PC-3 (cell line): Measurements from ENCODE around the gene PAPOLA. TPM values are rescaled to one million over a fixed set of nuclear protein-coding genes. Genes with fewer than 3 reads are reported as not detected.

Source experiments
- ATAC-seq: fragments of 200-7000 bp; cut with Tn5 transposase; 2 replicates; pipeline ENCODE4 v1.9.1; 2020; ENCODE audit warnings: mild to moderate bottlenecking, moderate library complexity
- BruUV-seq: library from RNA; stranded (reverse); fragments of 400-500 nt; replicated peaks from 2 replicates; lab custom pipeline; 2021; lab: Mats Ljungman, UMichigan
- CTCF ChIA-PET: fragments of 300-600 bp; sonication (Branson Sonifier 250); formaldehyde crosslinking; loops from one replicate; lab custom pipeline; 2022; ENCODE audit warnings: antibody characterized with exemption; lab: Charles Lee
- POLR2A ChIA-PET: fragments of 300-600 bp; sonication (Branson Sonifier 250); formaldehyde crosslinking; loops from one replicate; lab custom pipeline; 2022; ENCODE audit warnings: antibody characterized with exemption; ENCODE audit not compliant: unreplicated experiment; lab: Charles Lee
- DNase-seq: peaks from one replicate; pipeline ENCODE4 v3.0.0-alpha.2; 2015
- H2AFZ ChIP-seq: fragments of 300-600 bp; sonication (generic); 2 replicates; pipeline ENCODE4 v1.6.0; 2016; ENCODE audit warnings: antibody characterized with exemption, low read length
- H3F3A ChIP-seq: fragments of 300-600 bp; sonication (generic); one replicate; pipeline ENCODE4 v1.6.0; 2017; ENCODE audit warnings: antibody characterized with exemption, low read length, control low read depth, mild to moderate bottlenecking; ENCODE audit not compliant: unreplicated experiment
- H3K27ac ChIP-seq: fragments of 300-600 bp; sonication (generic); 2 replicates; pipeline ENCODE4 v1.5.1; 2016; ENCODE audit warnings: mild to moderate bottlenecking, low read length
- H3K27me3 ChIP-seq: fragments of 300-600 bp; sonication (generic); 2 replicates; pipeline ENCODE4 v1.6.1; 2016; ENCODE audit warnings: low read length, mixed read lengths
- H3K36me3 ChIP-seq: fragments of 300-600 bp; sonication (generic); 2 replicates; pipeline ENCODE4 v1.6.1; 2016; ENCODE audit warnings: low read depth, mixed run types, low read length, mixed read lengths
- H3K4me1 ChIP-seq: fragments of 300-600 bp; sonication (generic); 2 replicates; pipeline ENCODE4 v1.5.1; 2016; ENCODE audit warnings: low read length; ENCODE audit not compliant: insufficient read depth
- H3K4me2 ChIP-seq: fragments of 300-600 bp; sonication (generic); 2 replicates; pipeline ENCODE4 v1.6.0; 2016; ENCODE audit warnings: low read length
- H3K4me3 ChIP-seq: fragments of 300-600 bp; sonication (generic); 2 replicates; pipeline ENCODE4 v1.5.1; 2016; ENCODE audit warnings: mild to moderate bottlenecking, low read length, mixed read lengths
- H3K79me2 ChIP-seq: fragments of 300-600 bp; sonication (generic); 2 replicates; pipeline ENCODE4 v1.6.1; 2017; ENCODE audit warnings: low read length, mixed read lengths
- H3K9ac ChIP-seq: fragments of 300-600 bp; sonication (generic); 2 replicates; pipeline ENCODE4 v1.6.0; 2016; ENCODE audit warnings: mild to moderate bottlenecking, low read length
- H3K9me2 ChIP-seq: fragments of 300-600 bp; sonication (generic); replicated peaks from 2 replicates; pipeline ENCODE4 v1.6.1; 2016; ENCODE audit warnings: mixed run types, low read length, mixed read lengths
- H3K9me3 ChIP-seq: fragments of 300-600 bp; sonication (generic); 2 replicates; pipeline ENCODE4 v1.6.1; 2016; ENCODE audit warnings: low read length, mixed read lengths
- H4K20me1 ChIP-seq: fragments of 300-600 bp; sonication (generic); 2 replicates; pipeline ENCODE4 v1.6.1; 2016; ENCODE audit warnings: low read length, mixed read lengths
- EZH2 ChIP-seq: fragments of 300-600 bp; sonication (generic); IDR thresholded peaks from one replicate; pipeline ENCODE4 v1.6.1; 2017; ENCODE audit warnings: antibody characterized with exemption, mild to moderate bottlenecking, low read length; ENCODE audit not compliant: unreplicated experiment
- EZH2phosphoT487 ChIP-seq: fragments of 300-600 bp; sonication (generic); IDR thresholded peaks from 2 replicates; pipeline ENCODE4 v1.6.1; 2018; ENCODE audit warnings: mild to moderate bottlenecking, antibody characterized with exemption, low read length, borderline replicate concordance
- intact Hi-C: fragments of 100-400 bp; cut with micrococcal nuclease; formaldehyde crosslinking; loops from 2 replicates; pipeline ENCODE4 v1.9.0; 2023
- total RNA-seq: library from RNA; depleted of rRNA; stranded (reverse); fragments of >200 nt; gene quantifications from 2 replicates; pipeline ENCODE4 v1.2.3, GENCODE V29; 2014
- TF ChIP-seq, protein P1 (sequence below): fragments of 300-600 bp; sonication (generic); conservative IDR thresholded peaks from 2 replicates; pipeline ENCODE4 v1.5.1; 2017; ENCODE audit warnings: antibody characterized with exemption, low read depth, mild to moderate bottlenecking, low read length

PAPOLA gene
- total RNA-seq, 1 experiment from 2014 or later = 111 TPM

DNA sequence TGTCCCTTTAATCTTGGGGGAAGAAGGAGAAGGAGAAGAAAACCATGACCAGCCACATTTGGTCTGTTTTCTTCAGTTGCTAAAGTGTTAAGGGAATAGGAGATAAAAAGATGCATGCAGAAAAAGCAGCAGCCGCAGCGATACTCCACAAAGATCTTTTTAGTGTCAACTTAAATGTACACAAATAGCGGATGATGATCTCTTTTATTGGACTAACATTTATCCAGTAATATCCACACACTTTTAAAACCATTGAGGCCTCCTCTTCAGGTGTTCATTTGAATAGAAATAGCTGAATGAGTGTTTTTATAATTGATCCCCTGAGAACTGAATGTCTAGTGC is 83.5 kb downstream of the PAPOLA start:
- ChIA-PET CTCF (no interaction called here), POLR2A (no interaction called here)
- intact Hi-C loops = loop anchor here (2.0 to 10.0 kb wide), 2 partner anchors 155 to 599 kb away; no protein-coding TSS in a partner anchor

GRCh38 chr14:96586056-96586455 is 83.9 kb downstream of the PAPOLA start:
- POLR2A ChIA-PET = no interaction called here

More for the DNA sequence above, 83.5 kb downstream of the PAPOLA start:
- H3K4me1 ChIP-seq = no peaks in the 10 kb centered on the region
- no peaks in the 10 kb centered on the region for H3K36me3 ChIP-seq
- H3K27ac ChIP-seq = no peak overlapping the region
- H3K4me2 ChIP-seq = no peak overlapping the region
- DNase-seq = no peak
- no peaks in the 10 kb centered on the region for H3K79me2 ChIP-seq
- no peak for TF ChIP-seq EZH2phosphoT487
- no peak for TF ChIP-seq EZH2
- TF ChIP-seq, protein P1, sequence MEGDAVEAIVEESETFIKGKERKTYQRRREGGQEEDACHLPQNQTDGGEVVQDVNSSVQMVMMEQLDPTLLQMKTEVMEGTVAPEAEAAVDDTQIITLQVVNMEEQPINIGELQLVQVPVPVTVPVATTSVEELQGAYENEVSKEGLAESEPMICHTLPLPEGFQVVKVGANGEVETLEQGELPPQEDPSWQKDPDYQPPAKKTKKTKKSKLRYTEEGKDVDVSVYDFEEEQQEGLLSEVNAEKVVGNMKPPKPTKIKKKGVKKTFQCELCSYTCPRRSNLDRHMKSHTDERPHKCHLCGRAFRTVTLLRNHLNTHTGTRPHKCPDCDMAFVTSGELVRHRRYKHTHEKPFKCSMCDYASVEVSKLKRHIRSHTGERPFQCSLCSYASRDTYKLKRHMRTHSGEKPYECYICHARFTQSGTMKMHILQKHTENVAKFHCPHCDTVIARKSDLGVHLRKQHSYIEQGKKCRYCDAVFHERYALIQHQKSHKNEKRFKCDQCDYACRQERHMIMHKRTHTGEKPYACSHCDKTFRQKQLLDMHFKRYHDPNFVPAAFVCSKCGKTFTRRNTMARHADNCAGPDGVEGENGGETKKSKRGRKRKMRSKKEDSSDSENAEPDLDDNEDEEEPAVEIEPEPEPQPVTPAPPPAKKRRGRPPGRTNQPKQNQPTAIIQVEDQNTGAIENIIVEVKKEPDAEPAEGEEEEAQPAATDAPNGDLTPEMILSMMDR = no peak
- H3K27me3 ChIP-seq = peaks cover 5% of the 10 kb centered on the region; the same call in 1 of the 2 replicates
- no TSS peak for BruUV-seq
- H3F3A ChIP-seq = no peaks in the 10 kb centered on the region
- no peak overlapping the region for H3K4me3 ChIP-seq
- ATAC-seq = no peak
- no peak overlapping the region for H3K9ac ChIP-seq
- no peak overlapping the region for H2AFZ ChIP-seq
- H3K9me3 ChIP-seq = no peaks in the 10 kb centered on the region
- H3K9me2 ChIP-seq = no peaks in the 10 kb centered on the region
- H4K20me1 ChIP-seq = no peaks in the 10 kb centered on the region

More at GRCh38 chr14:96586056-96586455, 83.9 kb downstream of the PAPOLA start:
- no peaks in the 10 kb centered on the region for H3K9me3 ChIP-seq
- BruUV-seq = no TSS peak
- no peak overlapping the region for H3K4me3 ChIP-seq
- H3K36me3 ChIP-seq = no peaks in the 10 kb centered on the region
- DNase-seq (no peak), ATAC-seq (no peak)
- intact Hi-C loops = loop anchor here (10.0 kb wide), 1 partner anchor 599 kb away; no protein-coding TSS in a partner anchor
- H3K27ac ChIP-seq = no peak overlapping the region
- no peaks in the 10 kb centered on the region for H3F3A ChIP-seq
- no peak overlapping the region for H3K9ac ChIP-seq
- CTCF ChIA-PET = no interaction called here
- H3K79me2 ChIP-seq = no peaks in the 10 kb centered on the region
- no peaks in the 10 kb centered on the region for H3K9me2 ChIP-seq
- H3K27me3 ChIP-seq = peaks cover 5% of the 10 kb centered on the region; the same call in 1 of the 2 replicates
- H4K20me1 ChIP-seq = no peaks in the 10 kb centered on the region
- no peak overlapping the region for H3K4me2 ChIP-seq
- no peak overlapping the region for H2AFZ ChIP-seq
- TF ChIP-seq EZH2phosphoT487 (no peak), EZH2 (no peak)
- TF ChIP-seq, protein P1 = no peak
- H3K4me1 ChIP-seq = no peaks in the 10 kb centered on the region
